T-helper 2 cell treated with Interferon-gamma antibody and Interleukin-4, amounts not matched to agents 100 ng/mL and 5 ng/mL, for 36 hours (primary cell): ENCODE results near the gene GRAMD2B. TPM values are rescaled to one million over a fixed set of nuclear protein-coding genes. Genes with fewer than 3 reads are reported as not detected.
"Not testable (repeated sequence)": the region's sequence is repeated elsewhere in the genome, so short reads cannot be mapped to it uniquely, and the experiment has no call there.

Source experiments
- intact Hi-C: fragments of 100-400 bp; cut with micrococcal nuclease; formaldehyde crosslinking; loops from one replicate; pipeline ENCODE4 v1.15.1; 2023
- total RNA-seq: library from RNA; stranded (reverse); gene quantifications from 2 replicates; pipeline ENCODE4 v1.2.3, GENCODE V29; 2022

GRAMD2B gene
- total RNA-seq, 1 donor from 2014 or later = 5.2 TPM

GRCh38 chr5:126448720-126449119 is 25.5 kb downstream of the GRAMD2B start:
- intact Hi-C loops = loop anchor here (2.0 to 5.0 kb wide), 2 partner anchors 152 to 329 kb away; partner anchors contain the start of genes LMNB1 and PHAX

- intact Hi-C loops = loop anchor here (1.0 to 5.0 kb wide), 3 partner anchors 27 to 327 kb away; partner anchors contain the start of genes GRAMD2B, LMNB1 and PHAX
Measured at GRCh38 chr5:126449751-126450271, 26.6 kb downstream of the GRAMD2B start.

GRCh38 chr5:126450346-126450745 is 27.1 kb downstream of the GRAMD2B start:
- intact Hi-C loops = loop anchor here (1.0 kb wide), 1 partner anchor 27 kb away; the partner anchor contains the start of gene GRAMD2B

- intact Hi-C loops = loop anchor here (1.0 kb wide), 1 partner anchor 28 kb away; the partner anchor contains the start of gene GRAMD2B
Measured at GRCh38 chr5:126450907-126451306, 27.7 kb downstream of the GRAMD2B start.

GRCh38 chr5:126452477-126452876 is 29.3 kb downstream of the GRAMD2B start:
- intact Hi-C loops = no loop called here

GRCh38 chr5:126454081-126454480 is 30.9 kb downstream of the GRAMD2B start:
- intact Hi-C loops = no loop called here

- intact Hi-C loops = no loop called here
Measured at GRCh38 chr5:126454535-126454934, 31.3 kb downstream of the GRAMD2B start.

GRCh38 chr5:126455264-126455663 is 32.1 kb downstream of the GRAMD2B start:
- intact Hi-C loops = no loop called here

GRCh38 chr5:126455728-126456127 is 32.5 kb downstream of the GRAMD2B start:
- intact Hi-C loops = no loop called here

GRCh38 chr5:126456217-126456820 is 33.1 kb downstream of the GRAMD2B start:
- intact Hi-C loops = no loop called here

- intact Hi-C loops = no loop called here
Measured at GRCh38 chr5:126460459-126460858, 37.2 kb downstream of the GRAMD2B start.

GRCh38 chr5:126460977-126461376 is 37.8 kb downstream of the GRAMD2B start:
- intact Hi-C loops = no loop called here

GRCh38 chr5:126461838-126462237 is 38.6 kb downstream of the GRAMD2B start:
- intact Hi-C loops = no loop called here

- intact Hi-C loops = no loop called here
Measured at GRCh38 chr5:126462239-126463014, 39.2 kb downstream of the GRAMD2B start.

- intact Hi-C loops = no loop called here
Measured at GRCh38 chr5:126464016-126464415, 40.8 kb downstream of the GRAMD2B start.

- intact Hi-C loops = no loop called here
Measured at GRCh38 chr5:126464959-126465358, 41.8 kb downstream of the GRAMD2B start.

- intact Hi-C loops = no loop called here
Measured at GRCh38 chr5:126468091-126468490, 44.9 kb downstream of the GRAMD2B start.

GRCh38 chr5:126469536-126470316 is 46.5 kb downstream of the GRAMD2B start:
- intact Hi-C loops = no loop called here

GRCh38 chr5:126470529-126470928 is 47.3 kb downstream of the GRAMD2B start:
- intact Hi-C loops = not testable (repeated sequence)

GRCh38 chr5:126471247-126471646 is 48.0 kb downstream of the GRAMD2B start:
- intact Hi-C loops = no loop called here

GRCh38 chr5:126471875-126472537 is 48.8 kb downstream of the GRAMD2B start:
- intact Hi-C loops = no loop called here
